GM19438 (cell line): Measurements from ENCODE around the gene FAM120A.

ENCODE experiments used
- ATAC-seq: cut with Tn5 transposase; IDR thresholded peaks from one replicate; pipeline ENCODE4 v1.9.1; 2021; ENCODE audit warnings: low read depth; ENCODE audit not compliant: unreplicated experiment

The FAM120A gene

GRCh38 chr9:93612052-93612795 lies 160.7 kb downstream of the FAM120A start:
- no peak for ATAC-seq

GRCh38 chr9:93612796-93613154 lies 161.3 kb downstream of the FAM120A start:
- ATAC-seq: no peak

GRCh38 chr9:93613174-93613573 lies 161.7 kb downstream of the FAM120A start:
- no peak for ATAC-seq

- no peak for ATAC-seq
Measured at GRCh38 chr9:93613791-93614190, 162.3 kb downstream of the FAM120A start.

- ATAC-seq: no peak
Measured at GRCh38 chr9:93614830-93615468, 163.5 kb downstream of the FAM120A start.
